ENCODE measurements around the gene HECW1.

GRCh38 chr7:43589133-43589478 is 476.7 kb downstream of the HECW1 start:
- TF ChIP-seq CTCF (conservative IDR thresholded peaks at IDR 0.05 in 1 of 2, IDR thresholded peaks at IDR 0.05 in 1 of 2; ENCODE audit: extremely low read depth in 1 of 2, insufficient read depth in 1 of 2, low read depth in 1 of 2, low read length in 2 of 2) (no peak), EZH2 (IDR thresholded peaks at IDR 0.05; ENCODE audit: borderline replicate concordance, low read length) (no peak)

Measured in mammary epithelial cell (primary cell).